ENCODE data around the gene GTSE1. TPM values are rescaled to one million over a fixed set of nuclear protein-coding genes. Genes with fewer than 3 reads are reported as not detected.
"Not testable (repeated sequence)": the region's sequence is repeated elsewhere in the genome, so short reads cannot be mapped to it uniquely, and the experiment has no call there.

GTSE1 gene
- total and polyA plus RNA-seq, 2 donors (not counting 1 experiment from before 2014, with no cell fraction given) = 2.0 to 3.6 TPM

DNA sequence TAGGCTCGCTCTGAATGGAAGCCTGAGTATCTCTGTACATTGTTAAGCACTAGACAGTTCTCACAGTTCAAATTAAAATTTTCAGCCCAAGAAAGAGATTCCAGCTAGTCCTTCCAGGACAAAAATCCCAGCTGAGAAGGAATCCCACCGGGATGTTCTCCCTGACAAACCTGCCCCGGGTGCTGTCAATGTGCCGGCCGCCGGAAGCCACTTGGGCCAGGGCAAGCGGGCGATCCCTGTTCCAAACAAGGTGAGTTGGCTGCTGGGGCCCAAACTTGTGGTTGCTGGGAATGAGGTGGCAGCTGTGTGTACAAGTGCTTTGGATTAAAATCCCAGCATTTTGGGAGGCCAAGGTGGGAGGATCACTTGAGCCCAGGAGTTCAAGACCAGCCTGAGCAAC is 15.4 kb downstream of the GTSE1 start:
- Histone ChIP-seq H3K27me3 (ENCODE audit: control insufficient read depth, insufficient read depth, low read length) (no peaks in the 10 kb centered on the region), H2AFZ (ENCODE audit: low read length) (no peak overlapping the region), H3K9ac (ENCODE audit: insufficient read depth, low read length) (no peak overlapping the region), H4K20me1 (ENCODE audit: control insufficient read depth, extremely low read depth, insufficient read depth, low read length) (no peaks in the 10 kb centered on the region), H3K4me2 (ENCODE audit: extremely low read depth, insufficient read depth, low read length) (no peak overlapping the region), H3K27ac (ENCODE audit: insufficient read depth, low read length) (no peak overlapping the region), H3K4me3 (replicated peaks in 1 of 4; ENCODE audit: control extremely low read depth in 1 of 4, insufficient read depth in 1 of 4, low read depth in 3 of 4, low read length in 4 of 4) (no peak overlapping the region), H3K79me2 (ENCODE audit: control insufficient read depth, insufficient read depth, low read length) (peaks cover 28% of the 10 kb centered on the region), H3K4me1 (ENCODE audit: control insufficient read depth, extremely low read depth, insufficient read depth, low read length) (no peaks in the 10 kb centered on the region), H3K9me3 (ENCODE audit: control insufficient read depth, insufficient read depth, low read depth, low read length) (no peaks in the 10 kb centered on the region), H3K36me3 (ENCODE audit: control insufficient read depth, insufficient read depth, low read length) (peaks cover 9% of the 10 kb centered on the region)
- DNase-seq (ENCODE audit: low read depth in 2 of 2) = no peak
- TF ChIP-seq, protein P1, sequence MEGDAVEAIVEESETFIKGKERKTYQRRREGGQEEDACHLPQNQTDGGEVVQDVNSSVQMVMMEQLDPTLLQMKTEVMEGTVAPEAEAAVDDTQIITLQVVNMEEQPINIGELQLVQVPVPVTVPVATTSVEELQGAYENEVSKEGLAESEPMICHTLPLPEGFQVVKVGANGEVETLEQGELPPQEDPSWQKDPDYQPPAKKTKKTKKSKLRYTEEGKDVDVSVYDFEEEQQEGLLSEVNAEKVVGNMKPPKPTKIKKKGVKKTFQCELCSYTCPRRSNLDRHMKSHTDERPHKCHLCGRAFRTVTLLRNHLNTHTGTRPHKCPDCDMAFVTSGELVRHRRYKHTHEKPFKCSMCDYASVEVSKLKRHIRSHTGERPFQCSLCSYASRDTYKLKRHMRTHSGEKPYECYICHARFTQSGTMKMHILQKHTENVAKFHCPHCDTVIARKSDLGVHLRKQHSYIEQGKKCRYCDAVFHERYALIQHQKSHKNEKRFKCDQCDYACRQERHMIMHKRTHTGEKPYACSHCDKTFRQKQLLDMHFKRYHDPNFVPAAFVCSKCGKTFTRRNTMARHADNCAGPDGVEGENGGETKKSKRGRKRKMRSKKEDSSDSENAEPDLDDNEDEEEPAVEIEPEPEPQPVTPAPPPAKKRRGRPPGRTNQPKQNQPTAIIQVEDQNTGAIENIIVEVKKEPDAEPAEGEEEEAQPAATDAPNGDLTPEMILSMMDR (conservative IDR thresholded peaks at IDR 0.05 in 1 of 2, IDR thresholded peaks at IDR 0.05 in 1 of 2; ENCODE audit: low read depth in 1 of 2, low read length in 2 of 2) = no peak
- TF ChIP-seq EZH2 (IDR thresholded peaks at IDR 0.05; ENCODE audit: low read length, missing control alignments) = no peak

DNA sequence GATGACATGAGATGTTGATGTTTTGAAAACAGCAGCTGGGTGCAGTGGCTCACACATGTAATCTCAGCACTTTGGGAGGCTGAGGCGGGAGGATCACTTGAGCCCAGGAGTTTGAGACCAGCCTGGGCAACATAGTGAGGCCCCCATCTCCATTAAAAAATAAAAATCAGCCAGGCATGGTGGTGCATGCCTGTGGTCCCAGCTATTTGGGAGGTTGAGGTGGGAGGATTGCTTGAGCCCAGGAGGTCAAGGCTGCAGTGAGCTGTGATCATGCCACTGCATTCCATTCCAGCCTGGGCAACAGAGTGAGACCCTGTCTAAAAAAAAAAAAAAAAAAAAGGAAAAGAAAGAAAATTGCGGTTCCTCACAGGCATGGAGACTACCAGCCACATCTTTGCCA is 16.2 kb downstream of the GTSE1 start:
- H3K79me2 ChIP-seq (ENCODE audit: control insufficient read depth, insufficient read depth, low read length) = peaks cover 25% of the 10 kb centered on the region
- not testable (repeated sequence) for H3K27ac ChIP-seq (ENCODE audit: insufficient read depth, low read length); H3K9ac ChIP-seq (ENCODE audit: insufficient read depth, low read length); H3K4me2 ChIP-seq (ENCODE audit: extremely low read depth, insufficient read depth, low read length); H3K4me1 ChIP-seq (ENCODE audit: control insufficient read depth, extremely low read depth, insufficient read depth, low read length); H3K4me3 ChIP-seq (replicated peaks in 1 of 4; ENCODE audit: control extremely low read depth in 1 of 4, insufficient read depth in 1 of 4, low read depth in 3 of 4, low read length in 4 of 4); H4K20me1 ChIP-seq (ENCODE audit: control insufficient read depth, extremely low read depth, insufficient read depth, low read length); H3K27me3 ChIP-seq (ENCODE audit: control insufficient read depth, insufficient read depth, low read length); DNase-seq (ENCODE audit: low read depth in 2 of 2); H3K9me3 ChIP-seq (ENCODE audit: control insufficient read depth, insufficient read depth, low read depth, low read length); H2AFZ ChIP-seq (ENCODE audit: low read length)
- H3K36me3 ChIP-seq (ENCODE audit: control insufficient read depth, insufficient read depth, low read length) = peaks cover 11% of the 10 kb centered on the region

DNA sequence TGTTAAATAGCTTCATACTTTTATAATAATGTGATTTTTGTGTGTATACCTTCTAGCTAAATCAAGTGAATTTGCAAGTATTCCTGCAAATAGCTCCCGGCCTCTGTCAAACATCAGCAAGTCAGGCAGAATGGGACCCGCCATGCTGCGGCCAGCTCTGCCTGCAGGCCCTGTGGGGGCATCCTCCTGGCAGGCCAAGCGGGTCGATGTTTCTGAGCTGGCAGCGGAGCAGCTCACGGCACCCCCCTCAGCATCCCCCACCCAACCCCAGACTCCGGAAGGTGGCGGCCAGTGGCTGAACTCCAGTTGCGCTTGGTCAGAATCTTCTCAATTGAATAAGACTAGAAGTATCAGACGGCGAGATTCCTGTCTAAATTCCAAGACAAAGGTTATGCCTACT is 19.3 kb downstream of the GTSE1 start:
- no peaks in the 10 kb centered on the region for H3K9me3 ChIP-seq (ENCODE audit: control insufficient read depth, insufficient read depth, low read depth, low read length)
- DNase-seq (ENCODE audit: low read depth in 2 of 2) = no peak
- H3K9ac ChIP-seq (ENCODE audit: insufficient read depth, low read length) = peak overlapping the region; percentile 1
- H2AFZ ChIP-seq (ENCODE audit: low read length) = no peak overlapping the region
- H3K4me3 ChIP-seq (replicated peaks in 1 of 4; ENCODE audit: control extremely low read depth in 1 of 4, insufficient read depth in 1 of 4, low read depth in 3 of 4, low read length in 4 of 4) = no peak overlapping the region
- H3K79me2 ChIP-seq (ENCODE audit: control insufficient read depth, insufficient read depth, low read length) = peaks cover 10% of the 10 kb centered on the region
- H4K20me1 ChIP-seq (ENCODE audit: control insufficient read depth, extremely low read depth, insufficient read depth, low read length) = no peaks in the 10 kb centered on the region
- H3K27me3 ChIP-seq (ENCODE audit: control insufficient read depth, insufficient read depth, low read length) = no peaks in the 10 kb centered on the region
- no peak overlapping the region for H3K27ac ChIP-seq (ENCODE audit: insufficient read depth, low read length)
- H3K36me3 ChIP-seq (ENCODE audit: control insufficient read depth, insufficient read depth, low read length) = peaks cover 15% of the 10 kb centered on the region
- H3K4me2 ChIP-seq (ENCODE audit: extremely low read depth, insufficient read depth, low read length) = no peak overlapping the region
- TF ChIP-seq EZH2 (IDR thresholded peaks at IDR 0.05; ENCODE audit: low read length, missing control alignments) = no peak
- TF ChIP-seq, protein P1 (conservative IDR thresholded peaks at IDR 0.05 in 1 of 2, IDR thresholded peaks at IDR 0.05 in 1 of 2; ENCODE audit: low read depth in 1 of 2, low read length in 2 of 2) = no peak
- H3K4me1 ChIP-seq (ENCODE audit: control insufficient read depth, extremely low read depth, insufficient read depth, low read length) = no peaks in the 10 kb centered on the region

Data from fibroblast of lung (primary cell).